Esophagus muscularis mucosa (tissue), 4 donors: ENCODE results near the gene NISCH. TPM values are rescaled to one million over a fixed set of nuclear protein-coding genes. Genes with fewer than 3 reads are reported as not detected.

Experiments
- DNase-seq: peaks from one replicate; pipeline ENCODE4 v3.0.0-alpha.2; 2017; ENCODE audit errors: extremely low spot score
- H3K27ac ChIP-seq, 4 donors: fragments of 200-600 bp; sonication (generic); replicated peaks in 1 of 4; 1 replicate in 3 of 4; 2 replicates in 1 of 4; pipeline ENCODE4 v1.5.1; 2016 to 2019; ENCODE audit warnings: mild to moderate bottlenecking in 1 of 4
- H3K27me3 ChIP-seq, 4 donors: fragments of 200-600 bp; sonication (generic); one replicate each; pipeline versions ENCODE4 v1.5.1 to v1.6.0; 2016 to 2019
- H3K36me3 ChIP-seq, 4 donors: fragments of 200-600 bp; sonication (generic); one replicate each; pipeline ENCODE4 v1.5.1; 2016 to 2019
- H3K4me1 ChIP-seq, 4 donors: fragments of 200-600 bp; sonication (generic); one replicate each; pipeline ENCODE4 v1.5.1; 2016 to 2019
- H3K4me3 ChIP-seq, 4 donors: fragments of 200-600 bp; sonication (generic); 1 replicate in 2 of 4; 2 replicates in 2 of 4; pipeline ENCODE4 v1.5.1; 2016 to 2019; ENCODE audit warnings: mild to moderate bottlenecking in 4 of 4, moderate library complexity in 1 of 4
- H3K9me3 ChIP-seq, 4 donors: fragments of 200-600 bp; sonication (generic); 1 replicate in 3 of 4; 2 replicates in 1 of 4; pipeline ENCODE4 v1.5.1; 2016 to 2019
- CTCF ChIP-seq, 3 experiments: fragments of 200-600 bp in 2 of 3; fragments of 450-650 bp in 1 of 3; sonication (generic) in 2 of 3; IDR thresholded peaks; one replicate each; pipeline ENCODE4 v1.5.1; 2017 to 2019; ENCODE audit warnings: antibody characterized with exemption in 3 of 3, mild to moderate bottlenecking in 2 of 3, moderate library complexity in 1 of 3
- EP300 ChIP-seq: sonication (generic); formaldehyde crosslinking; IDR thresholded peaks from one replicate; pipeline ENCODE4 v1.6.1; 2017; ENCODE audit warnings: antibody characterized with exemption
- POLR2A ChIP-seq: fragments of 450-650 bp; IDR thresholded peaks from one replicate; pipeline ENCODE4 v1.6.1; 2017; ENCODE audit warnings: antibody characterized with exemption, moderate library complexity, mild to moderate bottlenecking, low read depth
- POLR2AphosphoS5 ChIP-seq, 2 donors: sonication (generic); formaldehyde crosslinking; IDR thresholded peaks; one replicate each; pipeline ENCODE4 v1.6.1; 2017; ENCODE audit warnings: antibody characterized with exemption in 2 of 2
- WGBS: methylation state at CpG from one replicate; pipeline ENCODE4 v1.1.5; 2018; 5-methylcytosine and 5-hydroxymethylcytosine counted together
- intact Hi-C: fragments of 100-400 bp; cut with DNase I; formaldehyde crosslinking; loops from one replicate; pipeline ENCODE4 v1.15.1; 2023
- total RNA-seq, 4 donors: library from RNA; depleted of rRNA; stranded (reverse); fragments of >200 nt; gene quantifications; one replicate each; pipeline versions ENCODE4 v1.1.0 to v1.2.1, GENCODE V29; 2016

The NISCH gene
- total RNA-seq, 4 donors from 2014 or later = 71.9 to 110 (median 88.0) TPM

- no peak for TF ChIP-seq POLR2AphosphoS5 (IDR thresholded peaks at IDR 0.05)
- TF ChIP-seq CTCF (IDR thresholded peaks at IDR 0.05) = no peak
- no peak for TF ChIP-seq POLR2A
- TF ChIP-seq EP300 = no peak
- peaks cover 25 to 67% (median 39%) of the 10 kb centered on the region in 4 donors for H3K36me3 ChIP-seq
- no peaks in the 10 kb centered on the region for H3K9me3 ChIP-seq
- H3K4me3 ChIP-seq = no peak overlapping the region
- H3K27ac ChIP-seq = no peak overlapping the region
- intact Hi-C loops = no loop called here
- H3K4me1 ChIP-seq = peaks cover 23 to 60% (median 48%) of the 10 kb centered on the region in 4 donors
- no peaks in the 10 kb centered on the region for H3K27me3 ChIP-seq
- DNase-seq = no peak
- WGBS = 89% methylated on average over 14 of the region's 14 CpGs
These were observed 3.6 kb downstream of the NISCH start for GRCh38 chr3:52458770-52459545.

GRCh38 chr3:52461874-52462273 is 6.5 kb downstream of the NISCH start:
- no peak for DNase-seq
- intact Hi-C loops = no loop called here
- Histone ChIP-seq H3K27me3 (no peaks in the 10 kb centered on the region), H3K4me1 (peaks cover 7 to 54% (median 45%) of the 10 kb centered on the region in 4 donors), H3K36me3 (peaks cover 25 to 86% (median 52%) of the 10 kb centered on the region in 4 donors), H3K9me3 (no peaks in the 10 kb centered on the region), H3K27ac (peak overlapping the region; percentile 42 to 63 (median 50)), H3K4me3 (no peak overlapping the region)
- no peak for TF ChIP-seq EP300
- peak in 1 of 2 donors; percentile 23 for TF ChIP-seq POLR2AphosphoS5 (IDR thresholded peaks at IDR 0.05)
- WGBS = 50% methylated on average over 6 of the region's 6 CpGs

GRCh38 chr3:52463416-52463815 is 8.0 kb downstream of the NISCH start:
- intact Hi-C loops = no loop called here
- TF ChIP-seq CTCF (IDR thresholded peaks at IDR 0.05) (no peak), EP300 (no peak), POLR2AphosphoS5 (IDR thresholded peaks at IDR 0.05) (no peak), POLR2A (no peak)
- Histone ChIP-seq H3K4me1 (peaks cover 8 to 55% (median 49%) of the 10 kb centered on the region in 4 donors), H3K4me3 (no peak overlapping the region), H3K27me3 (no peaks in the 10 kb centered on the region), H3K9me3 (no peaks in the 10 kb centered on the region), H3K27ac (no peak overlapping the region), H3K36me3 (peaks cover 23 to 82% (median 44%) of the 10 kb centered on the region in 4 donors)
- WGBS = 85% methylated on average over 5 of the region's 5 CpGs
- DNase-seq = no peak

- intact Hi-C loops = no loop called here
- 44% methylated on average over 8 of the region's 9 CpGs for WGBS
- H3K4me3 ChIP-seq = no peak overlapping the region
These were observed 12.9 kb downstream of the NISCH start for GRCh38 chr3:52468336-52468735.

More at GRCh38 chr3:52468336-52468735, 12.9 kb downstream of the NISCH start:
- no peak for DNase-seq
- no peaks in the 10 kb centered on the region for H3K27me3 ChIP-seq
- peak overlapping the region; percentile 49 to 65 (median 62) for H3K27ac ChIP-seq
- peaks cover 32 to 79% (median 64%) of the 10 kb centered on the region in 4 donors for H3K4me1 ChIP-seq
- TF ChIP-seq POLR2AphosphoS5 (IDR thresholded peaks at IDR 0.05) (no peak), EP300 (no peak), CTCF (IDR thresholded peaks at IDR 0.05) (no peak), POLR2A (no peak)
- peaks cover 16 to 64% (median 43%) of the 10 kb centered on the region in 4 donors for H3K36me3 ChIP-seq
- no peaks in the 10 kb centered on the region for H3K9me3 ChIP-seq
